Epithelial cell of proximal tubule (primary cell): ENCODE measurements around the gene CRYBA4. TPM values are rescaled to one million over a fixed set of nuclear protein-coding genes. Genes with fewer than 3 reads are reported as not detected.

Experiments
- DNase-seq: peaks from one replicate; pipeline ENCODE4 v3.0.0-alpha.2; 2011; ENCODE audit warnings: low read depth
- H3K4me3 ChIP-seq: 2 replicates; pipeline ENCODE4 v1.5.1; 2011; ENCODE audit warnings: low read depth, mild to moderate bottlenecking, low read length
- total RNA-seq: library from RNA; depleted of rRNA; stranded (reverse); fragments of >200 nt; gene quantifications from 2 replicates; pipeline ENCODE4 v1.2.3, GENCODE V29; 2015
- TF ChIP-seq, protein P1 (sequence below): conservative IDR thresholded peaks from 2 replicates; pipeline ENCODE4 v1.5.1; 2012; ENCODE audit warnings: low read depth, mild to moderate bottlenecking, low read length

The CRYBA4 gene
- total RNA-seq, 1 donor from 2014 or later = not detected

- no peak overlapping the region for H3K4me3 ChIP-seq
- TF ChIP-seq, protein P1, sequence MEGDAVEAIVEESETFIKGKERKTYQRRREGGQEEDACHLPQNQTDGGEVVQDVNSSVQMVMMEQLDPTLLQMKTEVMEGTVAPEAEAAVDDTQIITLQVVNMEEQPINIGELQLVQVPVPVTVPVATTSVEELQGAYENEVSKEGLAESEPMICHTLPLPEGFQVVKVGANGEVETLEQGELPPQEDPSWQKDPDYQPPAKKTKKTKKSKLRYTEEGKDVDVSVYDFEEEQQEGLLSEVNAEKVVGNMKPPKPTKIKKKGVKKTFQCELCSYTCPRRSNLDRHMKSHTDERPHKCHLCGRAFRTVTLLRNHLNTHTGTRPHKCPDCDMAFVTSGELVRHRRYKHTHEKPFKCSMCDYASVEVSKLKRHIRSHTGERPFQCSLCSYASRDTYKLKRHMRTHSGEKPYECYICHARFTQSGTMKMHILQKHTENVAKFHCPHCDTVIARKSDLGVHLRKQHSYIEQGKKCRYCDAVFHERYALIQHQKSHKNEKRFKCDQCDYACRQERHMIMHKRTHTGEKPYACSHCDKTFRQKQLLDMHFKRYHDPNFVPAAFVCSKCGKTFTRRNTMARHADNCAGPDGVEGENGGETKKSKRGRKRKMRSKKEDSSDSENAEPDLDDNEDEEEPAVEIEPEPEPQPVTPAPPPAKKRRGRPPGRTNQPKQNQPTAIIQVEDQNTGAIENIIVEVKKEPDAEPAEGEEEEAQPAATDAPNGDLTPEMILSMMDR = no peak
- DNase-seq = no peak
Measured at GRCh38 chr22:26580240-26580962, 41.4 kb upstream of the CRYBA4 start.

DNA sequence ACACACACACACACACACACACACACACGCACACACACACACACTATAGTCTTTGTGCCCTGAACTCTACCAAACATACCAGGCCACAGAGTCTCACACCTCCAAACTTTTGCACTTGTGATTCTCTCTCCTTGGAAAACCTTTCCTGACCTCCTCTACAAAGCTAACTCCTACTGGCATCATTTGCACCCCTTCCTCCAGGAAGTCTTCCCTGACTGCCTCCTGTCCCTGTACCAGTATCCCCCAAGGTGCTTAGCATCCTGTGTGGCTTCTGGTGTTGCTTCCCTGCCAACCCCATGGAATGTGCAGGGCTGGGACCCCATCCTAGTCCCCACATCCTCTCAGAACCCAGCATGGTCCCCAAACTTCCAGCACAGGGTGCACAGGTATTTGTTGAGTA lies 40.7 kb upstream of the CRYBA4 start:
- TF ChIP-seq, protein P1 = no peak
- H3K4me3 ChIP-seq = no peak overlapping the region
- no peak for DNase-seq

DNA sequence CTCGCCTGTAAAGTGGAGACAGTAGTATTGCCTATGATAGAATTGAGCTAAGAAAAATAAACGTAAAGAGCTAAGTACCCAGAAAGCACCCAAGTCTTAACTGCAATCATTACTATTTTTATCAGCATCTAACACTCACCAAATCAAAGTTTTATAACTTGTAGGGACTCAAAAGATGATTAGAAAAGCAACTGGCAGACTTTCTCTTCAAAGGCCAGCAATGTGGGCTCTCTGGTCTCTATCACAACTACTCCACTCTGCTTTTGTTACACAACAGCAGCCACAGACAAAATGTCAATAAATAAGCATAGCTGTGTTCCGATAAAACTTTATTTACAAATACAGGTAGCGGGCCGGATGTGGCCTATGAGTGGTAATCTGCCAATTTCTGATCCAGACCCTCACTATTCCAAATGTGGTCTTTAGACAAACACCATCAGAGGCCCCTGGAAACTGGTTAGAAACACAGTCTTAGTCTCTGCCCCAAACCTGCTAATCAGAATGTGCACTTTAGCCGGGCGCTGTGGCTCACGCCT lies 40.1 kb upstream of the CRYBA4 start:
- TF ChIP-seq, protein P1 = no peak
- DNase-seq = no peak
- no peak overlapping the region for H3K4me3 ChIP-seq

DNA sequence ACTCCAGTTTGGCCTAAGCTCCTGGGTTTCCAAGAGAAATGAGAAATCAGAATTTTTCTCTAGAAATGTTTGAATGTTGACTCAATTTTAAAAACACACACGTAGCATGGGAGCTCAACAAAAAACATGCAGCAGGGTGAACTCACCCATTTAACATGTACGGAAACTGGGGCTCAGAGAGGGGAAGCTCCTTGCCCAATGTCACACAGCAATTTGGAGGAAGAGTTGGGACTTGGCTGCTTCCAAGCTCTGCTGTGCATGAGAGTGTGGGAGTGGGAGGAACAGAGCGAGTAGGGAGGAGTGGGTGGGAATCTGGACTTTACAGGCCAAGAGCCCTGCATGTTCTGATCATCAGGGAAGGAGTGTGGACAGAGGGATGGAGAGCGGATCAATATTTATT lies 37.8 kb upstream of the CRYBA4 start:
- DNase-seq = no peak
- TF ChIP-seq, protein P1 = no peak

GRCh38 chr22:26585104-26585790 lies 36.5 kb upstream of the CRYBA4 start:
- no peak for DNase-seq
- no peak overlapping the region for H3K4me3 ChIP-seq
- TF ChIP-seq, protein P1 = no peak

More for the DNA sequence above, 37.8 kb upstream of the CRYBA4 start:
- no peak overlapping the region for H3K4me3 ChIP-seq

DNA sequence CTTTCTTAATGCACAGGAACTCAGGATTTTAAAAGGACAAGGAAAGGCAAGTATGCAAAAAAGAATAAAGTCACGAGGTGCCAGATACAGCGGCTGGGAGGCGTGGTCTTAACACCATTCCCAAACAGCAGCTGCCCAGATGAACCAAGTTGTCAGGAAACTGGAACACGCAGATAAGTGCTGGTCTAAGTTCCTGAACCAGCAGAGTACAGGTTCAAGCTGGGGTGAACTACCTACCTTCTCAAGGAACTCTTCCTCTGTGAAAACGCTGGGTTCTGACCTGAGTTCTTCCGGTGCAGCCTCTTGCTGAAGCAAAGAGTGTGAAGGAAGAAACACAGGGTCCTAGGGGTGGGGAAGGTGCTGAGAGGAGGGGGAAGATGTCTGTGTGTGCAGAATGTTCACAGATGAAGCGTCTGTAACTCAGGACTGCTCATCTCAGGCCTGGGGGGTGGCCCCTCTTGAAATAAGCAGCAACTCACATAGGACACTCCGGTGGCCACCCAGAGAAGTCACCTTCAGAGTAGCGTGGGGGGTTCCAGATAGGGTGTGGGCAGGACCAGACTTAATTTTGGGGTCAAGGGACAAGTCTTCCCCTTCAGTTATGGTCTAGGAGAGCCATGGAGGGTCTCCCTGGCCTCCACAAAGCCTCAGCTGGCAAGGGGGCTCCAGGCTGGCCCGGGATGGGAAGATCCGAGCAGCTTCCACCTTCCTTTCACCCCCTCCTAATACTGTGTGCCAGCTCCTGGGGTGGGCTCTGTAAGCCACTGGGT lies 35.0 kb upstream of the CRYBA4 start:
- DNase-seq = no peak
- TF ChIP-seq, protein P1 = no peak
- no peak overlapping the region for H3K4me3 ChIP-seq
